Ovary (tissue), 9 donors: ENCODE data around the gene CIROP. TPM values are rescaled to one million over a fixed set of nuclear protein-coding genes. Genes with fewer than 3 reads are reported as not detected.

Experiments
- DNase-seq, 5 donors: peaks; one replicate each; pipeline ENCODE4 v3.0.0-alpha.2; 2019 to 2020
- H3K27ac ChIP-seq, 2 donors: fragments of 200-600 bp; one replicate each; pipeline versions ENCODE4 v1.5.1 to v1.8.0; 2019 to 2022
- H3K27me3 ChIP-seq: fragments of 200-600 bp; one replicate; pipeline ENCODE4 v1.8.0; 2022
- H3K36me3 ChIP-seq: fragments of 200-600 bp; sonication (generic); one replicate; pipeline ENCODE4 v1.5.1; 2019
- H3K4me1 ChIP-seq: one replicate; pipeline ENCODE4 v1.8.1; 2013; ENCODE audit warnings: mild to moderate bottlenecking, moderate library complexity; ENCODE audit not compliant: insufficient read depth
- H3K4me3 ChIP-seq: fragments of 200-600 bp; sonication (generic); one replicate; pipeline ENCODE4 v1.5.1; 2017
- H3K9me3 ChIP-seq, 2 donors: fragments of 200-600 bp in 1 of 2; sonication (generic) in 1 of 2; one replicate each; pipeline versions ENCODE4 v1.5.1 to v1.8.1; 2013 to 2019; ENCODE audit warnings: mild to moderate bottlenecking in 1 of 2, moderate library complexity in 1 of 2
- EP300 ChIP-seq: sonication (generic); formaldehyde crosslinking; IDR thresholded peaks from one replicate; pipeline ENCODE4 v1.6.1; 2017; ENCODE audit warnings: antibody characterized with exemption
- POLR2A ChIP-seq: fragments of 450-650 bp; IDR thresholded peaks from one replicate; pipeline ENCODE4 v1.6.1; 2017; ENCODE audit warnings: antibody characterized with exemption, mild to moderate bottlenecking, moderate library complexity
- WGBS, 3 donors: extraction: QIAGEN DNeasy Blood & Tissue Kit in 1 of 3; methylation state at CpG; one replicate each; pipeline versions ENCODE4 v1.1.5 to v1.1.7; 2013 to 2017; 5-methylcytosine and 5-hydroxymethylcytosine counted together
- intact Hi-C, 4 donors: fragments of 100-400 bp; cut with DNase I; formaldehyde crosslinking; loops; one replicate each; pipeline versions ENCODE4 v1.11.0 to v1.15.1; 2022 to 2023
- polyA plus RNA-seq, 2 donors: library from polyadenylated mRNA; stranded (reverse); fragments of 200-250 nt in 1 of 2; fragments of 350-450 nt in 1 of 2; fragmentation: Illumina TruSeq in 1 of 2; extraction: RNeasy Lipid Tissue Mini Kit (QIAGEN cat#74804) in 1 of 2; gene quantifications; one replicate each; pipeline ENCODE4 v1.2.3, GENCODE V29; 2013 to 2014
- total RNA-seq, 7 donors: library from RNA; depleted of rRNA in 2 of 7; stranded (reverse); fragments of >200 nt in 2 of 7; fragmentation: NEBNext Ultra II Directional in 3 of 7; extraction: Animal tissue kit (Norgen Biotek cat#: 25700) in 3 of 7; gene quantifications; one replicate each; pipeline versions ENCODE4 v1.1.0 to v1.2.4, GENCODE V29; 2016 to 2023
- TF ChIP-seq, protein P1 (sequence below), 3 donors: fragments of 450-650 bp in 2 of 3; fragments of 200-600 bp in 1 of 3; IDR thresholded peaks; one replicate each; pipeline versions ENCODE4 v1.5.1 to v1.8.0; 2016 to 2022; ENCODE audit warnings: antibody characterized with exemption in 3 of 3, mild to moderate bottlenecking in 1 of 3
- donor health status: DM: no; HTN: no; CAD: no; lungs with moderate emphysema.
- donor health status: DM: no; HTN: no; CAD: no.
- donor health status: Bipolar disorder and iron deficiency.
- donor health status: DM: yes; HTN: yes; CAD: no.
- donor health status: DM: no; HTN: no; CAD: no.
- donor health status: DM: yes; HTN: yes; CAD: no.

CIROP gene
- total and polyA plus RNA-seq, 9 donors, result not detected

DNA sequence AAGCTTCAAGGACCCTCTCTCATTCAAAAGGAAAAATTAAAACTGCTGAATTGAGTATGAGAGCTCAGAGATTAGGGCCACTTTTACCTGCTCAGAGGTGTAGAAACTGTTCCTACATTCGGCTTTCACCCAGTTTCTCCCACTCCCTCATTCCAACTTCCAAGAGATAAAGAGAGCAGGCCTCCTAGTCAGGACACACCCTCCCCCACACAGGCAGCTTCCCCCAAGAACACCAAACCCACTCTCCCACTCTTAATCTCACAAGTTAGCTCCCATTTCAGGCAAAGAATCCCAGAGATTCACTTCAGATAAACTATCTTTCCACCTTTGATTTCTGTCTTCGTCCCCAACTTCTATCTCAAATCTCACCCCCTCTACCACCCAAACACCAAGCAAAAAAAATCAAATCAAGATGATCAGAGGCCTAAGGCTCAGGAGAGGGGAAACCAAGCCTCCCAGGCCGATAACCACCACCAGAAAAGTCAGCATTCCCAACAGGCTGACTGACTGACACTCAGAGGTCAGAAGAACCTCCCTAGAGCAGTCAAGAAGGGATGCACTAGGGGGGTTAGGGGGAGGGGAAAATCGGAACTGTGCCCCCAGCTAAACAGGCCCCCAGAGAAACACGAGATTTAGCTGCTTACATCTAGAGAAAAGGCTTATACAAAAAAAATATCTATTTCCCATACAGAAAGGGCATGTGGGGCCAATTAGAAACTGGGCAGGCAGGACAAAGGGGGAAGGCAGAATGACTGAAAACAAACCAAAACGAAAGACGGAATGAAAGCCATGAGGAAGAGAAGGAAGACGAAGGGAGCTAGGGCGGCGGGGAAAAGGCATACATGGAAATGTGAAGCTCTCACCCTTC is 34.3 kb downstream of the CIROP start:
- Histone ChIP-seq H3K27me3 (no peaks in the 10 kb centered on the region), H3K4me1 (peaks cover 9% of the 10 kb centered on the region), H3K9me3 (no peaks in the 10 kb centered on the region), H3K27ac (peak overlapping the region in 1 of 2 donors; percentile 14), H3K36me3 (no peaks in the 10 kb centered on the region), H3K4me3 (peak overlapping the region; percentile 48)
- TF ChIP-seq POLR2A (no peak), EP300 (no peak)
- TF ChIP-seq, protein P1, sequence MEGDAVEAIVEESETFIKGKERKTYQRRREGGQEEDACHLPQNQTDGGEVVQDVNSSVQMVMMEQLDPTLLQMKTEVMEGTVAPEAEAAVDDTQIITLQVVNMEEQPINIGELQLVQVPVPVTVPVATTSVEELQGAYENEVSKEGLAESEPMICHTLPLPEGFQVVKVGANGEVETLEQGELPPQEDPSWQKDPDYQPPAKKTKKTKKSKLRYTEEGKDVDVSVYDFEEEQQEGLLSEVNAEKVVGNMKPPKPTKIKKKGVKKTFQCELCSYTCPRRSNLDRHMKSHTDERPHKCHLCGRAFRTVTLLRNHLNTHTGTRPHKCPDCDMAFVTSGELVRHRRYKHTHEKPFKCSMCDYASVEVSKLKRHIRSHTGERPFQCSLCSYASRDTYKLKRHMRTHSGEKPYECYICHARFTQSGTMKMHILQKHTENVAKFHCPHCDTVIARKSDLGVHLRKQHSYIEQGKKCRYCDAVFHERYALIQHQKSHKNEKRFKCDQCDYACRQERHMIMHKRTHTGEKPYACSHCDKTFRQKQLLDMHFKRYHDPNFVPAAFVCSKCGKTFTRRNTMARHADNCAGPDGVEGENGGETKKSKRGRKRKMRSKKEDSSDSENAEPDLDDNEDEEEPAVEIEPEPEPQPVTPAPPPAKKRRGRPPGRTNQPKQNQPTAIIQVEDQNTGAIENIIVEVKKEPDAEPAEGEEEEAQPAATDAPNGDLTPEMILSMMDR (IDR thresholded peaks at IDR 0.05), result no peak
- intact Hi-C loops, result no loop called here
- no peak for DNase-seq
- WGBS, 3 donors, result 2 to 5% (median 5%) methylated on average over 10 of the region's 10 CpGs

DNA sequence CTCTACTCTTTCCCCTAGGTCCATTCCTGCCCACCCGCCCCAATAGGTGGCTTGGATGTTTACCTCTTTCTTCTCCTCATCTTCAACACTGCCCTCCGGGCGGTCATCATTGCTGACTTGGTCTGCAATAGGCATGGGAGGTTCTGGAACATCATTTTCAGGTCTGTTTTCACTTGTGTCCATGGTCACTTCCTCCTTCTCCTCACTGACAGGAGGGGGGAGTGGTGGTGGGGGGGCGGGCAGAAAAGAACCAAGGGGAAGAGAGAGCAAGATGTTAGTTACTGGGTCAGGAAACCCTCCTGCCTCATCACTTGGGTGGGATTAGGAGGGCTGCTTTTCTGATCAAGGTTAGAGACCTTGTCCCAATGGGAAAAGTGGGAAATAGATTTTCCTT is 35.4 kb downstream of the CIROP start:
- Histone ChIP-seq H3K4me1 (peaks cover 9% of the 10 kb centered on the region), H3K27me3 (no peaks in the 10 kb centered on the region), H3K9me3 (no peaks in the 10 kb centered on the region), H3K36me3 (no peaks in the 10 kb centered on the region), H3K27ac (no peak overlapping the region), H3K4me3 (no peak overlapping the region)
- DNase-seq, result peak in 2 of 5 donors; percentile 23 to 36
- TF ChIP-seq EP300 (no peak), POLR2A (no peak)
- TF ChIP-seq, protein P1 (IDR thresholded peaks at IDR 0.05), result no peak
- intact Hi-C loops, result no loop called here
- WGBS, 3 donors, result 65 to 75% (median 71%) methylated on average over 4 of the region's 4 CpGs

- Histone ChIP-seq H3K4me1 (peaks cover 9% of the 10 kb centered on the region), H3K9me3 (no peaks in the 10 kb centered on the region), H3K36me3 (peaks cover under 1% of the 10 kb centered on the region), H3K4me3 (no peak overlapping the region), H3K27me3 (no peaks in the 10 kb centered on the region), H3K27ac (no peak overlapping the region)
- DNase-seq, result peak; percentile 74 to 87 (median 76)
- intact Hi-C loops, result no loop called here
- WGBS, 3 donors, result 25 to 28% (median 26%) methylated on average over 8 of the region's 8 CpGs
- TF ChIP-seq, protein P1 (IDR thresholded peaks at IDR 0.05), result peak; percentile 88 to 97 (median 94)
- TF ChIP-seq EP300, result no peak
- no peak for TF ChIP-seq POLR2A
Measured at GRCh38 chr14:23068789-23069412, 35.9 kb downstream of the CIROP start.

DNA sequence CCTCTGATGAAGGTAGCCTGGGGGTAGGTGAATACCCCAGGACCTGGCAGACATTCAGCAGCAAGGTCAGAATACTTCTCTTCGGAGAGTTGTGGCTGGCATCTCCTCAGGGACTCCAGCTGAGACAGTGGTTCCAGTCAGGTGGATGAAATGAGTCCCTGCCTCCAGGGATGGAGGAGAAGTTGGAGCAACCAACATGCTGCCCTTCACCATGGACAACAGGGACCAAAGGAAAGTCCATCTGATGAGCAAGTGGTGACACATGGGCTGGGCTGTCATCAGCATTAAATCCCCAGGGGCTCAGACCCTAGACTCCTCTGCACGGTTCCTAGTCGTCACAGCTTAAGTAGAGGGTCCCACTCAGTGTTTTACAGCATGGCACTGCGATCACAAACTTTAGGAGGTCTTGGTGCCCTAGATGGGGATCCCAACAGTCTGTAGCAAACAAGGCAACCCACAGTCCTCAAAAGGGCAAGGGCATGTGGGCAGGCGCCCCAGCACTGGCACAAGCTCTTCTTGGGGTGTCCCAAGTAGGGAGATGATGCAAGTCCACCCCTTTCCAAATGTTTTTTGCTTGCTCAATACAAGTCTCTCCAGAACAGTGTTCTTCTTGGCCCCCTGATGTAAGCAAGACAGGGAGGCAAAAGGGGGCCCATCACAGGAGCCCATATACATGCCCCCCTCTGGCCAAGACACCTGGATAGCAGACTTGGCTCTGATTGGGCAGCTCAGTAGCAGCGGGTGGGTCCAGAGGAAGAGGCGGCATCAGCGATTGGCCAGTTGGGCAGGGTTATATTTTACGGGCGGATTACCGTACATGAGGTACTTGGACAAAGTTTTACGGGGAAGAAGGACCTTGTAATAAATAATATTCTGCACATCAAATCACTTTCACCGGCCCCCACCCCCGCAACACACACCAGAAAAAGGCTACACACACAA is 36.7 kb downstream of the CIROP start:
- peak in 2 of 5 donors; percentile 31 to 40 for DNase-seq
- TF ChIP-seq, protein P1 (IDR thresholded peaks at IDR 0.05), result no peak
- TF ChIP-seq POLR2A (no peak), EP300 (no peak)
- 64 to 72% (median 67%) methylated on average over 14 of the region's 14 CpGs for WGBS, 3 donors
- Histone ChIP-seq H3K36me3 (peaks cover 2% of the 10 kb centered on the region), H3K27ac (no peak overlapping the region), H3K27me3 (no peaks in the 10 kb centered on the region), H3K4me1 (peaks cover 9% of the 10 kb centered on the region), H3K4me3 (no peak overlapping the region), H3K9me3 (no peaks in the 10 kb centered on the region)
- intact Hi-C loops, result no loop called here
